ENCODE results near the gene TMEM63A.
"Not testable (repeated sequence)": the region's sequence is repeated elsewhere in the genome, so short reads cannot be mapped to it uniquely, and the experiment has no call there.

The TMEM63A gene

DNA sequence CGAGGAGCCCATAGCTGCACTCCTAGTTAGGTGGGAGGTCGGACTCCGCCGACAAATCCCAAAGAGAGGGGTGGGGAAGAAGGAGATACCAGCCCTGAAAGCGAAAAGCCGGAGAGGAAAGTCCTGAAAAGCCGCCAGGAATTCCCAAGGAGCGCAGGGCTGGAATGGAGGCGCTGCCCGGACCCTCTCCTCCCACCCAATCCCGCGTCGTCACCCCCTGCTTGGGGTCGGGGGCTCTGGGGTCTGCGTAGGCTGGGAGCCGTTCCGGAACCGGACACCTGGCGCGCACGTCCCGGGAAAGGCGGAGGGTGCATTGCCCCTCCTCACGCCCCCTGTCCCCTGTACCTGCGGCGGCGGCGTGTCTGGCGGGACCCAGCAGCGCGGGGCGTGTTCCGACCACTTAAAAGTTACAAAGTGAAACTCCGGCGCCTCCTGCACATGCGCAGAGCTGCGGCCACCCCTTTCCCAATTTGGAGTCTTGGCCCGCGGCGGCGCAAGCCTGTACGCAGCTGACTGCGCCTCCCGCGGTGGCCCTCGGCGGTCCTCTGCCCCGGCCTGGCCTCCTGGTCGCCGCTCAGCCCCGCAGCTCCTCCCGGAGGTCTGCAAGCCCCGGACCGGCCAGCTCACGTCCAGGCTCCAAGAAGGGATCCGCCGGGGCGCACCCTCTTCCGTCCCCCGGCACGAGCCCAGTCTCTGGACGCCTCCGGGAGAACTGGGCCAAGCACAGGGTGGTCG, at the start of gene TMEM63A:
TMEM63A (minus strand) TSS at position 422 of the 735 bp plus-strand sequence. CDS start 4,800 bp downstream, outside the sequence.
- in situ Hi-C loops (cut with HindIII; ENCODE audit: low sequenced_read_pairs): loop anchor here (5.0 kb wide), 1 partner anchor 40 kb away; the partner anchor contains the start of gene PYCR2

DNA sequence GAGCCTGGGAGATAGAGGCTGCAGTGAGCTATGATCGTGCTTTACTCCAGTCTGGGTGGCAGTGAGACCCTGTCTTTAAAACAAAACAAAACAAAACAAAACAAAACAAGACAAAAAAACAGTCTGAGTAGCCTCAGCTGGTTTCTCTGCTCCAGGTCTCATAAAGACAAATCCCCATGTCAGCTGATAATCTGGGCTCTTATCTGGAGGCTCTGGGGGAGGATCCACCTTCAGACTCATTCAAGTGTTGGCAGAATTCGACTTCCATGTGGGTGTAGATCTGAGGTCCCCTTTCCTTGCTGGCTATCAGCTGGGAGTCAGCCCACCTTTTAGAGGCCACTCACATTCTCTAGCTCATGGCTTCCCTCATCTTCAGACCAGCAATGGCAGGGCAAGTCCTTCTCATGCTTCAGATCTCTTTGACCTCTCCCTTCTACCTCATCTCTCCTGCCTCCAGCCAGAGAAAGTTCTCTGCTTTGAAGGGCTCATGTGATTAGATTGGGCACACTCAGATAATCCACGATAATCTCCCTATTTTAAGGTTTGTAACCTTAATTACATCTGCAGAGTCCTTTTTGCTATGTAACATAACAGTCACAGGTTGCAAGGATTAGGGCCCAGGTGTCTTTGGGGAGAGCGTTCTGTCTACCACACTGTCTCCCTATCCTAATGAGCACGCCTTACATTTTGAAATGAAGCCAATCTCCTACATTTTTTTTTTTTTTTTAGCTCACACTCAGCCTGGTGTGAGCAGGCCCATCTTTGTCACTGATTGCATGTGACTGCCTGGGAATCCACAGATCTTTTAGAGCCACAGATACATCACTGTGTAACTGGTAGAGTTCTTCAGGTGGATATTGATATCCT, 49.3 kb upstream of the TMEM63A start:
- in situ Hi-C loops (cut with HindIII; ENCODE audit: low sequenced_read_pairs): no loop called here

GRCh38 chr1:225930566-225930965, 48.4 kb upstream of the TMEM63A start:
- in situ Hi-C loops (cut with HindIII; ENCODE audit: low sequenced_read_pairs): no loop called here

- in situ Hi-C loops (cut with HindIII; ENCODE audit: low sequenced_read_pairs): not testable (repeated sequence)
Observed at GRCh38 chr1:225929462-225929861, 47.3 kb upstream of the TMEM63A start.

DNA sequence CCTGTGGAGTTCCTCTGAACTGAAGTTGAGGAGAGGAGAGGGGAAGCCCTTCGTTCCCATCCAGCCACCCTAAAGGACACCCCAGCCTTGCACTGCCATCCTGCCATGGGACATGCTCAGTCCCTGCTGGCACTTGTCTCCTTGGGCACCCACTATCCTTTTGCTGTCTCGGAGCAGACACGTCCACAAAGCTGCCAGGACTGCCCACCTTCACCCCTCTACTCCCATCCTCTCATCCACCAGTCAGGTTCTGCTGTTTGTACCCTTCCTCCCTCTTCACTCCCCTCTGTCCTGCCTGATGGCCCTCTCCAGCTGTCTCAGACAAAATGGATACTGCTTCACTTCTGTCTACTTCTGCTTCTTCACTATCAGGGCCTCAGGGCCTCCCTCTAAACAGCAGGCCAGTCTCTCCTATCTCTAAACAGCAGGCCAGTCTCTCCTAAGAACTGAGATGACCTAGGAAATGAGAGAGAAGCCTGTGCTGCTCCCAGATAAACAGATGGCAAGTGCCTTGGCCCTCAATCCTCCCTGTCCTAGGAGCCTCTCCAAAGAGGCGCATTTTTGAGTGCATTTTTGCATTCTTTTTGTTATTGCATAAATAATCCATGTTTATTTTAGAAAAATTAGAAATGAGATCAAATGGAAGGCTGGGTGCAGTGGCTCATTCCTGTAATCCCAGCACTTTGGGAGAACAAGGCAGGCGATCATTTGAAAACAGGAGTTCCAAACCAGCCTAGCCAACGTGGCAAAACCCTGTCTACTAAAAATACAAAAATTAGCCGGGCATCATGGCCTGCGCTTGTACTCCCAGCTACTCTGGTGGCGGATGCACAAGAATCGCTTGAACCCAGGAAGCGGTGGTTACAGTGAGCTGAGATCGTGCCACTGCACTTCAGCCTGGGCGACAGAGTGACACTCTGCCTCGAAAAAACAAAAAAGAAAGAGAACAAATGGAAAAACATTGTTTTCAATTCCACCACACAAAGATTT, 46.3 kb upstream of the TMEM63A start:
- in situ Hi-C loops (cut with HindIII; ENCODE audit: low sequenced_read_pairs): no loop called here

GRCh38 chr1:225926551-225927113, 44.5 kb upstream of the TMEM63A start:
- in situ Hi-C loops (cut with HindIII; ENCODE audit: low sequenced_read_pairs): no loop called here

DNA sequence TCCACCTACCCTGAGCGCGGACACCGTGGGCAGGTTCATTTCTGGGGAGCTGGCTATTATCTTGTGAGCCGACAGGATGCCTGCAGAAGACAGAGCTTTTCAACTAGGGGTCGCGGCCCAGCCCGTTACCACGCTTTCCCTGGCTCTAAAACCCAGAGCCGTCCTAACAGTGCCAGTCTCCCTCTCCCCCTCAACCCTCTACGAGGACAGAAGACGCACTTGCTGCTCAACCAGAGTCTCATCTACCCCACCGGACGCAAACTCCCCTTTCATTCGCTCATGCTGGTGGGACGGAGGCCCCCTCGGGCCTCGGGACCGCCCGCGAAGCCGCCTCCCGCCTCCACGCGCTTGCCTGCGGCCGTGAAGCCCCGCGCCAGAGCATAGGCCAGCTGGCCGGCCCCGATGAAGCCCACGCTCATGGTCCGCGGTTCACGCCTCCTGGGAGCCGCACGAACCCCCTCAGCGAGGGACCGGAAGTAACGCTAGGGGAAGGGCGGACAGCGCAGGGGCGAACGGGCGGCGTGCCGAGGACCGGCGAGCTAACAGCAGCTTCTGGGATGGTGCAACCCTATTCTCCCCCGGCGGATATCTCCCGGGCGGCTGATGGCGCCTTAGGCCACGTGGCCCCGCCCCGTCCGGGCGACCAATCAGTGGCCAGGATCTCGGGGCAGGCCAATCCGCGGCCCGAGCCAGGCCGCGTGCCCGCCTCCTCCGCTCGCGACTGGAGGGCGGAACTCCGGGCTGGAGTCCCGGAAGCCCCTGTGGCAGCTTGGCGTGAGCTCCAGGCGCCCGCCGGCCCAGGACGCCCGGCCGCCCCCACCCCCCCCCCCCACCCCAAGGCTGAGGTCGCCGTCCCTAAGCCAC, 41.7 kb upstream of the TMEM63A start, which contains the start of gene PYCR2:
PYCR2 (minus strand) TSS at position 559 of the 864 bp plus-strand sequence; CDS start at position 419, 140 bp downstream.
- in situ Hi-C loops (cut with HindIII; ENCODE audit: low sequenced_read_pairs): loop anchor here (5.0 kb wide), 3 partner anchors 42 to 77 kb away; partner anchors contain the start of gene TMEM63A

DNA sequence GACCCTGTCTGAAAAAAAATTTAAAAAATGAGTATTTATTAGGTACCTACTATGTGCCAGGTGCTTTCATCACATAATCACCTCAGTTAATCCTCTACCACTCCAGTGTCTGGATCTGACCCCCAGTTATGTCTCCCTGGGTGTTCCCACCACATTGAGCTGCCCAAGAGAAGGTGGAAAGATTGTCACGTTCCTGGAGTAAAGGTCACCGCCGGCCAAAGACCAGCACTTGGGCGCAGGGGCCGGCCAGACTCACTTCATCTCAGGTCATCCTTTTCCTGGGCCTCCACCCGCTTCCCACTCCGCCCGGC, 41.2 kb upstream of the TMEM63A start:
- in situ Hi-C loops (cut with HindIII; ENCODE audit: low sequenced_read_pairs): loop anchor here (5.0 kb wide), 3 partner anchors 41 to 76 kb away; partner anchors contain the start of gene TMEM63A

- in situ Hi-C loops (cut with HindIII; ENCODE audit: low sequenced_read_pairs): loop anchor here (5.0 kb wide), 3 partner anchors 40 to 75 kb away; partner anchors contain the start of gene TMEM63A
Observed at GRCh38 chr1:225921734-225922709, 39.8 kb upstream of the TMEM63A start.

GRCh38 chr1:225919906-225920305, 37.7 kb upstream of the TMEM63A start:
- in situ Hi-C loops (cut with HindIII; ENCODE audit: low sequenced_read_pairs): loop anchor here (5.0 kb wide), 3 partner anchors 38 to 73 kb away; partner anchors contain the start of gene TMEM63A

DNA sequence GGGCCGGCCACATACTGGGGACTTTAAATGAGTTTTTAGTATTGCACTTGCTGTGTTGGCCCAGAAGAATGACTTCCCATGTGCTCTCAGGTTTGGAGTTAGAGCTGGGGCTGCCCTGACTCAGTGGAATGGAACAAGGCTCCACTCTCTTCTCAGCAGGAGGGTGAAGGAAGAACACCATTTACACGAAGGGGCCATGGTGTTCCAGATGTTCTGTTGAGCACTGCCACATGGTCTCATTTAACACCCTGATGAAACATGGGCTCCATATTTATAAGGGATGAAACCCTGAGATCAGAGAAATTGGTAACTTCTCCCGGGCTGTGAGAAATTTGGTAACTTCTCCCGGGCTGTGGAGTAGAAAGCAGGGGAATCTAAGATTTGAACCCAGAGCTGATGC, 36.1 kb upstream of the TMEM63A start:
- in situ Hi-C loops (cut with HindIII; ENCODE audit: low sequenced_read_pairs): no loop called here

DNA sequence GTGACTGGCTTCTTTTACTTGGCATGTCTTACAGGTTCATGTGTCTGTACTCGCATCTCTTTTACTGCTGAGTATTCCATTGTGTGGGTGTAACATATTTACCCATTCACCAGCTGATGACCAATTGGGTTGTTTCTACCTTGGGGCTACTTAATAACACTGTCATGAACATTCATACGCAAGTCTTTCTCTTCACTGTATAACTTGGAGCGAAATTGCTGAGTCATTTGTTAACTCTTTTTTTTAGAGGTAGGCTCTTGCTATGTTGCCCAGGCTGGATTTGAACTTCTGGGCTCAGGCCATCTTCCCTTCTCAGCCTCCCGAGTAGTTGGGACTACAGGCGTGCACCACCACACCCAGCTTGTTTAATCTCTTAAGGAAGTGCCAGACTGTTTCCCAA, 35.4 kb upstream of the TMEM63A start:
- in situ Hi-C loops (cut with HindIII; ENCODE audit: low sequenced_read_pairs): no loop called here

GRCh38 chr1:225917101-225917500, 34.9 kb upstream of the TMEM63A start:
- in situ Hi-C loops (cut with HindIII; ENCODE audit: low sequenced_read_pairs): no loop called here

GRCh38 chr1:225915538-225915991, 33.4 kb upstream of the TMEM63A start:
- in situ Hi-C loops (cut with HindIII; ENCODE audit: low sequenced_read_pairs): no loop called here

DNA sequence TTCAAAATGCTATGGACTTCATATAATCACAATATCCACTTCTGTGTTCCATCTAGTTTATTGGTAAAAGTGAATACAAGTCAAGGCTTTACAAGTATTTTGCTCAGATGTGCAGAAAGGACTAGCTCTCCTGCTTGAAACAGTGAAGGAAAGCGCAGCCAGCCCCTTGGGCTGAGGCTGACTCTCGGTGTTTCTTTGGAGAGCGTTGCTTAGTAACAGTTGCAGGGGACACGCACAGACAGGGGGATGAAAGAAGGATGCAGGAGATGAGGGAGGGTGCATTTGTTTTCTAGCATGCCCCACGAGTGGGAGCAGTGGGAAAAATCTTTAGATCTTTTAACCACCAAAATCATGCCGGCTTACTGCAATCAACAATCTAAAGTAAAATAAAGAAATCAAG, 32.8 kb upstream of the TMEM63A start:
- in situ Hi-C loops (cut with HindIII; ENCODE audit: low sequenced_read_pairs): loop anchor here (5.0 kb wide), 2 partner anchors 42 to 98 kb away; no protein-coding TSS in a partner anchor

GRCh38 chr1:225914391-225914790, 32.2 kb upstream of the TMEM63A start:
- in situ Hi-C loops (cut with HindIII; ENCODE audit: low sequenced_read_pairs): loop anchor here (5.0 kb wide), 2 partner anchors 43 to 97 kb away; no protein-coding TSS in a partner anchor

All from endothelial cell of hepatic sinusoid (primary cell).